Measurements from ENCODE around the gene PHC2. TPM values are rescaled to one million over a fixed set of nuclear protein-coding genes. Genes with fewer than 3 reads are reported as not detected.

PHC2 gene
- total and polyA plus RNA-seq, 9 of the 15 experiments (the other 6 are each of a cell fraction or from before 2014, with no cell fraction given), result 3.1 to 67.6 (median 34.6) TPM

GRCh38 chr1:33346927-33347649 lies 83.8 kb downstream of the PHC2 start (continued):
- no peak for TF ChIP-seq SETDB1 (IDR thresholded peaks at IDR 0.05; ENCODE audit: low read length)
- no peak for TF ChIP-seq CHCHD3 (CRISPR knock-in tag; IDR thresholded peaks at IDR 0.05)
- TF ChIP-seq NEUROD1 (IDR thresholded peaks at IDR 0.05; ENCODE audit: borderline replicate concordance, low read depth, low read length, partially characterized antibody), result no peak
- TF ChIP-seq MYNN (IDR thresholded peaks at IDR 0.05), result no peak
- TF ChIP-seq MYNN (CRISPR knock-in tag; IDR thresholded peaks at IDR 0.05), result no peak
- TF ChIP-seq KAT8 (IDR thresholded peaks at IDR 0.05; ENCODE audit: low read depth), result no peak
- no peak for TF ChIP-seq FOXJ3 (CRISPR knock-in tag; IDR thresholded peaks at IDR 0.05)
- TF ChIP-seq ARHGAP35 (IDR thresholded peaks at IDR 0.05; ENCODE audit: partially characterized antibody), result no peak
- peak; percentile 75 for TF ChIP-seq POLR2H (tag; IDR thresholded peaks at IDR 0.05; ENCODE audit: low read depth)
- TF ChIP-seq ZNF395 (CRISPR knock-in tag; IDR thresholded peaks at IDR 0.05), result no peak
- TF ChIP-seq FOSL1 (tag; conservative IDR thresholded peaks at IDR 0.05), result peak; percentile 70
- TF ChIP-seq TSC22D4 (tag; IDR thresholded peaks at IDR 0.05), result no peak
- TF ChIP-seq ZBTB1 (CRISPR knock-in tag; IDR thresholded peaks at IDR 0.05; ENCODE audit: borderline replicate concordance, low read depth), result no peak
- no peak for TF ChIP-seq TAF9B (IDR thresholded peaks at IDR 0.05; ENCODE audit: partially characterized antibody)
- TF ChIP-seq HNRNPLL (IDR thresholded peaks at IDR 0.05; ENCODE audit: low read depth, low read length, poor library complexity, severe bottlenecking), result no peak
- TF ChIP-seq ATF1 (CRISPR knock-in tag; IDR thresholded peaks at IDR 0.05), result no peak
- TF ChIP-seq ATF1 (tag; IDR thresholded peaks at IDR 0.05), result no peak
- no peak for TF ChIP-seq PRMT5 (CRISPR knock-in tag; IDR thresholded peaks at IDR 0.05)
- peak; percentile 50; the same call in 1 of the 2 replicates for TF ChIP-seq ZBTB40 (IDR thresholded peaks at IDR 0.05)
- TF ChIP-seq ZBTB40 (CRISPR knock-in tag; IDR thresholded peaks at IDR 0.05), result no peak

All from K562 (cell line).